Measurements from ENCODE around the gene SPRR2A.
"Not testable (repeated sequence)": the region's sequence is repeated elsewhere in the genome, so short reads cannot be mapped to it uniquely, and the experiment has no call there.

Gene SPRR2A

GRCh38 chr1:153022340-153022739 is 35.0 kb downstream of the SPRR2A start:
- not testable (repeated sequence) for H3K36me3 ChIP-seq (ENCODE audit: control insufficient read depth, insufficient read depth, low read length); H3K4me1 ChIP-seq (ENCODE audit: control insufficient read depth, insufficient read depth, low read length); H3K27me3 ChIP-seq (ENCODE audit: control insufficient read depth, insufficient read depth, low read length); H3K4me3 ChIP-seq (ENCODE audit: low read length); H3K9ac ChIP-seq (ENCODE audit: low read length); H3K9me3 ChIP-seq (ENCODE audit: control insufficient read depth, low read length)

GRCh38 chr1:153021829-153022228 is 35.5 kb downstream of the SPRR2A start:
- H3K4me1 ChIP-seq (ENCODE audit: control insufficient read depth, insufficient read depth, low read length); H3K4me3 ChIP-seq (ENCODE audit: low read length); H3K9me3 ChIP-seq (ENCODE audit: control insufficient read depth, low read length); H3K36me3 ChIP-seq (ENCODE audit: control insufficient read depth, insufficient read depth, low read length); H3K27me3 ChIP-seq (ENCODE audit: control insufficient read depth, insufficient read depth, low read length); H3K9ac ChIP-seq (ENCODE audit: low read length): not testable (repeated sequence)

GRCh38 chr1:153011235-153011758 is 46.0 kb downstream of the SPRR2A start:
- not testable (repeated sequence) for H3K9ac ChIP-seq (ENCODE audit: low read length); H3K36me3 ChIP-seq (ENCODE audit: control insufficient read depth, insufficient read depth, low read length); H3K27me3 ChIP-seq (ENCODE audit: control insufficient read depth, insufficient read depth, low read length); H3K9me3 ChIP-seq (ENCODE audit: control insufficient read depth, low read length); H3K4me3 ChIP-seq (ENCODE audit: low read length); H3K4me1 ChIP-seq (ENCODE audit: control insufficient read depth, insufficient read depth, low read length)

All from mucosa of stomach (tissue), 1 donor.